OCI-LY1 (cell line): ENCODE results near the gene SLC5A11.

Experiments used
- H2AFZ ChIP-seq: fragments of 200-600 bp; sonication (generic), shearing (Covaris generic); 2 replicates; pipeline ENCODE4 v1.6.0; 2014; ENCODE audit warnings: antibody characterized with exemption, mild to moderate bottlenecking, low read length
- H3F3A ChIP-seq: fragments of 200-600 bp; sonication (generic), shearing (Covaris generic); 2 replicates; pipeline ENCODE4 v1.6.0; 2014; ENCODE audit warnings: mild to moderate bottlenecking, antibody characterized with exemption, low read length, moderate library complexity; ENCODE audit not compliant: insufficient read depth
- H3K27ac ChIP-seq: fragments of 200-600 bp; sonication (generic); 2 replicates; pipeline ENCODE4 v1.5.1; 2014; ENCODE audit warnings: low read length, mixed run types, mild to moderate bottlenecking, low read depth; ENCODE audit not compliant: poor library complexity, severe bottlenecking
- H3K27me3 ChIP-seq: fragments of 200-600 bp; sonication (generic); 2 replicates; pipeline ENCODE4 v1.6.0; 2014; ENCODE audit warnings: antibody characterized with exemption, mild to moderate bottlenecking, low read length, moderate library complexity; ENCODE audit not compliant: insufficient read depth
- H3K36me3 ChIP-seq: fragments of 200-600 bp; sonication (generic); 2 replicates; pipeline ENCODE4 v1.6.1; 2014; ENCODE audit warnings: mild to moderate bottlenecking, antibody characterized with exemption, low read length, moderate library complexity, mixed read lengths; ENCODE audit not compliant: insufficient read depth
- H3K4me1 ChIP-seq: fragments of 200-600 bp; sonication (generic); 2 replicates; pipeline ENCODE4 v1.5.1; 2014; ENCODE audit warnings: mild to moderate bottlenecking, low read length, moderate library complexity; ENCODE audit not compliant: insufficient read depth, severe bottlenecking
- H3K4me2 ChIP-seq: fragments of 200-600 bp; sonication (generic), shearing (Covaris generic); 2 replicates; pipeline ENCODE4 v1.6.1; 2014; ENCODE audit warnings: low read length
- H3K4me3 ChIP-seq: fragments of 200-600 bp; sonication (generic); 2 replicates; pipeline ENCODE4 v1.5.1; 2014; ENCODE audit warnings: low read length, low read depth, mild to moderate bottlenecking, mixed read lengths; ENCODE audit not compliant: poor library complexity, severe bottlenecking
- H3K79me2 ChIP-seq: fragments of 200-600 bp; shearing (Covaris generic); 2 replicates; pipeline ENCODE4 v1.6.1; 2016; ENCODE audit warnings: mixed run types, low read length, mixed read lengths; ENCODE audit not compliant: insufficient read depth
- H3K9ac ChIP-seq: fragments of 200-600 bp; sonication (generic), shearing (Covaris generic); 2 replicates; pipeline ENCODE4 v1.6.1; 2014; ENCODE audit warnings: mild to moderate bottlenecking, low read length, mixed read lengths
- H3K9me2 ChIP-seq: fragments of 200-600 bp; sonication (generic), shearing (Covaris generic); 2 replicates; pipeline ENCODE4 v1.6.1; 2014; ENCODE audit warnings: low read depth, mild to moderate bottlenecking, low read length, mixed read lengths
- H3K9me3 ChIP-seq: fragments of 200-600 bp; shearing (Covaris generic); 2 replicates; pipeline ENCODE4 v1.6.1; 2014; ENCODE audit warnings: low read length, mixed read lengths
- H4K20me1 ChIP-seq: fragments of 200-600 bp; sonication (generic), shearing (Covaris generic); 2 replicates; pipeline ENCODE4 v1.6.0; 2016; ENCODE audit warnings: mild to moderate bottlenecking, low read length; ENCODE audit not compliant: insufficient read depth
- EZH2 ChIP-seq: fragments of 200-600 bp; sonication (generic), shearing (Covaris generic); IDR thresholded peaks from 2 replicates; pipeline ENCODE4 v1.8.0; 2017; ENCODE audit warnings: borderline replicate concordance, mixed run types, mild to moderate bottlenecking, antibody characterized with exemption, low read length, moderate library complexity, mixed read lengths
- TF ChIP-seq, protein P1 (sequence below): fragments of 200-600 bp; sonication (generic), shearing (Covaris generic); IDR thresholded peaks from 2 replicates; pipeline ENCODE4 v1.5.1; 2017; ENCODE audit warnings: mild to moderate bottlenecking, antibody characterized with exemption, low read length, moderate library complexity, mixed read lengths

SLC5A11 gene

DNA sequence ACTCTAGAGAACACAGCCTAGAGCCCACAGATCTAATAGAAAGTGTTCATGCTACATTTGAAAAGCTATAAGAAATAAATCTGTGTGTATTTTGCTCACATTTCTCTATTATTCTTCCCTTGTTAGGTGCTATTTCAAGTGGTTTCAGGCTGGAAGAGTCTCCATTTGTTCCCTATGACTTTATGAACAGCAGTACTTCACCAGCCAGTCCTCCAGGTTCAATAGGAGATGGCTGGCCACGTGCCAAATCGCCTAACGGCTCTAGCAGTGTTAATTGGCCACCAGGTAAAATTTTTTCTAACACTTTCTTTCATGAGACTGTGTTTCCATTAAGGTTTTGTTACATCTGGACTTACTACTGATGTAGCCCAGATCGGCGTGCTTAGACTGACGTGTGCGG lies 30.7 kb upstream of the SLC5A11 start:
- H3K9ac ChIP-seq, result no peak overlapping the region
- no peak for TF ChIP-seq EZH2
- TF ChIP-seq, protein P1, sequence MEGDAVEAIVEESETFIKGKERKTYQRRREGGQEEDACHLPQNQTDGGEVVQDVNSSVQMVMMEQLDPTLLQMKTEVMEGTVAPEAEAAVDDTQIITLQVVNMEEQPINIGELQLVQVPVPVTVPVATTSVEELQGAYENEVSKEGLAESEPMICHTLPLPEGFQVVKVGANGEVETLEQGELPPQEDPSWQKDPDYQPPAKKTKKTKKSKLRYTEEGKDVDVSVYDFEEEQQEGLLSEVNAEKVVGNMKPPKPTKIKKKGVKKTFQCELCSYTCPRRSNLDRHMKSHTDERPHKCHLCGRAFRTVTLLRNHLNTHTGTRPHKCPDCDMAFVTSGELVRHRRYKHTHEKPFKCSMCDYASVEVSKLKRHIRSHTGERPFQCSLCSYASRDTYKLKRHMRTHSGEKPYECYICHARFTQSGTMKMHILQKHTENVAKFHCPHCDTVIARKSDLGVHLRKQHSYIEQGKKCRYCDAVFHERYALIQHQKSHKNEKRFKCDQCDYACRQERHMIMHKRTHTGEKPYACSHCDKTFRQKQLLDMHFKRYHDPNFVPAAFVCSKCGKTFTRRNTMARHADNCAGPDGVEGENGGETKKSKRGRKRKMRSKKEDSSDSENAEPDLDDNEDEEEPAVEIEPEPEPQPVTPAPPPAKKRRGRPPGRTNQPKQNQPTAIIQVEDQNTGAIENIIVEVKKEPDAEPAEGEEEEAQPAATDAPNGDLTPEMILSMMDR, result no peak
- no peak overlapping the region for H2AFZ ChIP-seq
- no peak overlapping the region for H3K4me2 ChIP-seq
- H3K36me3 ChIP-seq, result peaks cover 92% of the 10 kb centered on the region
- H3K79me2 ChIP-seq, result no peaks in the 10 kb centered on the region
- H3K27ac ChIP-seq, result no peak overlapping the region
- no peaks in the 10 kb centered on the region for H3K4me1 ChIP-seq
- no peaks in the 10 kb centered on the region for H3K27me3 ChIP-seq
- no peaks in the 10 kb centered on the region for H4K20me1 ChIP-seq
- H3K9me3 ChIP-seq, result no peaks in the 10 kb centered on the region
- no peaks in the 10 kb centered on the region; the same call in 1 of the 2 replicates for H3F3A ChIP-seq
- no peaks in the 10 kb centered on the region for H3K9me2 ChIP-seq
- H3K4me3 ChIP-seq, result no peak overlapping the region

DNA sequence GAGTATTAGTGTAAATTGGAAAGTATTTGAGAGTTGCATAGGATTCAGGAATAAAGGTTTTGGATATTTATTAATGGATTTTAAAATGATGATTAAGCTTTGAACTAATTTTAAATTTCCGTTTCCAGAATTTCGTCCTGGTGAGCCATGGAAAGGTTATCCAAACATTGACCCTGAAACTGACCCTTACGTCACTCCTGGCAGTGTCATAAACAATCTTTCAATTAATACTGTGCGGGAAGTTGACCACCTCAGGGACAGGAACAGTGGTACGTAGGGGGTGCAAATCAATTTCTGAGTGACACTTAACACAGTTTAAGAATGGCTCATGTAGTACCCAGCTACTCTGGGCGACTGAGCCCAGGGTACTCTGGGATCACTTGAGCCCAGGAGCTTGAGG lies 29.1 kb upstream of the SLC5A11 start:
- no peak for TF ChIP-seq EZH2
- TF ChIP-seq, protein P1, result no peak
- H3K27ac ChIP-seq, result no peak overlapping the region
- H3K9me3 ChIP-seq, result no peaks in the 10 kb centered on the region
- peaks cover 92% of the 10 kb centered on the region for H3K36me3 ChIP-seq
- no peaks in the 10 kb centered on the region for H4K20me1 ChIP-seq
- no peak overlapping the region for H3K4me2 ChIP-seq
- no peak overlapping the region for H2AFZ ChIP-seq
- H3K79me2 ChIP-seq, result no peaks in the 10 kb centered on the region
- no peaks in the 10 kb centered on the region for H3F3A ChIP-seq
- no peaks in the 10 kb centered on the region for H3K27me3 ChIP-seq
- H3K4me1 ChIP-seq, result no peaks in the 10 kb centered on the region
- no peak overlapping the region for H3K4me3 ChIP-seq
- no peaks in the 10 kb centered on the region for H3K9me2 ChIP-seq
- H3K9ac ChIP-seq, result no peak overlapping the region

DNA sequence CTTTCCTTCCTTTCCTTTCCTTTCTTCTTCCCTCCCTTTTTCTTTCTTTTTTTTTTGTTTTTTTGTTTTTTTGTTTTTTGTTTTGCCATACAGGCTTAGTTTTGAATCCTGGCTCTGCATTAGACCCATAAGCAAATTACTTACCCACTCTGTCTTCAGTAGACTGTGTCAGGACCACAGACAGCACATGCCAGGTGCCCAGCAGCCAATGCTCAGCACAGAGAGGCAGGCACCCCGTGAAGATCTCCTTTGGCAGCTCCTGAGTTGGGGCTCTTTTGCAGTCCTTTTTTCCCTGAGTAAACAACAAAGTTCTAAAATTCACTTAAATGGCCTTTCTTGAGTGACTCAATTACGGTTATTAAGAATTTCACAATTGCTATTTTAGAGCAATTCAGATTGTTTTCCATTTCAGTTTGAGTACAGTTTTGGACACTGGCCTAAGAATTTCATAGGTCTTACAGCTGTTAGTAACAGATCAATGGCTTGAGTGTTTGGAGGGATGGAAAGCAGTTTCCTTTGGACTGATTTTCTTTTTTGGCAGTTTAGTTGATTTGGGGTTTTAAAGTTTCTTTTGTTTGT lies 26.2 kb upstream of the SLC5A11 start:
- Histone ChIP-seq H3K4me1 (no peaks in the 10 kb centered on the region), H3K27ac (no peak overlapping the region), H3K9ac (no peak overlapping the region), H3K27me3 (no peaks in the 10 kb centered on the region), H3F3A (no peaks in the 10 kb centered on the region), H3K36me3 (peaks cover 96% of the 10 kb centered on the region), H3K9me2 (no peaks in the 10 kb centered on the region), H2AFZ (no peak overlapping the region), H3K9me3 (no peaks in the 10 kb centered on the region), H3K4me3 (no peak overlapping the region), H3K4me2 (no peak overlapping the region), H3K79me2 (no peaks in the 10 kb centered on the region), H4K20me1 (no peaks in the 10 kb centered on the region)
- TF ChIP-seq, protein P1, result no peak
- TF ChIP-seq EZH2, result no peak
